ENCODE data around the gene ACSL1. TPM values are rescaled to one million over a fixed set of nuclear protein-coding genes. Genes with fewer than 3 reads are reported as not detected.
"Not testable (repeated sequence)": the region's sequence is repeated elsewhere in the genome, so short reads cannot be mapped to it uniquely, and the experiment has no call there.

The ACSL1 gene
- total RNA-seq, 1 donor from 2014 or later = 316 TPM

- intact Hi-C loops (cut with micrococcal nuclease) = no loop called here
- Histone ChIP-seq H3K9me3 (replicated peaks) (no peaks in the 10 kb centered on the region), H3K36me3 (no peaks in the 10 kb centered on the region), H3K4me1 (no peaks in the 10 kb centered on the region), H3K27me3 (ENCODE audit: low read depth) (no peaks in the 10 kb centered on the region), H3K4me3 (no peak overlapping the region), H3K27ac (replicated peaks) (no peak overlapping the region)
- TF ChIP-seq CTCF (IDR thresholded peaks at IDR 0.05; ENCODE audit: borderline replicate concordance) = no peak
- no peak for DNase-seq
Observed at GRCh38 chr4:184843984-184844554, 18.3 kb upstream of the ACSL1 start.

- intact Hi-C loops (cut with micrococcal nuclease) = not testable (repeated sequence)
Observed at GRCh38 chr4:184839075-184839399, 13.3 kb upstream of the ACSL1 start.

GRCh38 chr4:184838249-184839074 lies 12.7 kb upstream of the ACSL1 start:
- no peaks in the 10 kb centered on the region for H3K36me3 ChIP-seq
- H3K4me1 ChIP-seq = no peaks in the 10 kb centered on the region
- TF ChIP-seq CTCF (IDR thresholded peaks at IDR 0.05; ENCODE audit: borderline replicate concordance) = no peak
- no peak overlapping the region for H3K4me3 ChIP-seq
- H3K9me3 ChIP-seq (replicated peaks) = no peaks in the 10 kb centered on the region
- no peaks in the 10 kb centered on the region for H3K27me3 ChIP-seq (ENCODE audit: low read depth)
- DNase-seq = no peak
- H3K27ac ChIP-seq (replicated peaks) = no peak overlapping the region
- intact Hi-C loops (cut with micrococcal nuclease) = no loop called here

More at GRCh38 chr4:184839075-184839399, 13.3 kb upstream of the ACSL1 start:
- H3K36me3 ChIP-seq; H3K4me1 ChIP-seq; H3K27ac ChIP-seq (replicated peaks); H3K9me3 ChIP-seq (replicated peaks); H3K27me3 ChIP-seq (ENCODE audit: low read depth); H3K4me3 ChIP-seq; DNase-seq: not testable (repeated sequence)

DNA sequence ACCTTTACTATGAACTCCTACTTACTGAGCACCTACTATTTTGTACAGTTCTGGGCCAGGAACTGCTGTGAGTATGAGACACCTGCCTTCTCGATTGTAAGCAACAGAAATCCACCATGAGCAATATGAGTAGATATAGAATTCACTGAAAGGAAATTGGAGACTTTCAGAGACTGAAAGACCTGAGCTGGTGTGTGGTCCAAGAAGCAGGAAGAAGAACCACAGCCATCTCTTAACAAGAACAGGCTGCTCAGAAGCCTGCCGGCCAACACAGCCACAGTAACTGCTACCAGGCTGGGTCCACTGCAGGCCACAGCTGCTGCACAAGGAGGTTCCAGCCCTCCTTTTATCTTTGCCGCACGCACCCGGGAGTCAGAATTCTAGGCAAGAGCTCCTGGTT lies 10.8 kb upstream of the ACSL1 start:
- no peak overlapping the region for H3K27ac ChIP-seq (replicated peaks)
- no peaks in the 10 kb centered on the region for H3K9me3 ChIP-seq (replicated peaks)
- TF ChIP-seq CTCF (IDR thresholded peaks at IDR 0.05; ENCODE audit: borderline replicate concordance) = no peak
- DNase-seq = no peak
- no peaks in the 10 kb centered on the region for H3K27me3 ChIP-seq (ENCODE audit: low read depth)
- no peaks in the 10 kb centered on the region for H3K4me1 ChIP-seq
- no peaks in the 10 kb centered on the region for H3K36me3 ChIP-seq
- intact Hi-C loops (cut with micrococcal nuclease) = no loop called here
- no peak overlapping the region for H3K4me3 ChIP-seq

DNA sequence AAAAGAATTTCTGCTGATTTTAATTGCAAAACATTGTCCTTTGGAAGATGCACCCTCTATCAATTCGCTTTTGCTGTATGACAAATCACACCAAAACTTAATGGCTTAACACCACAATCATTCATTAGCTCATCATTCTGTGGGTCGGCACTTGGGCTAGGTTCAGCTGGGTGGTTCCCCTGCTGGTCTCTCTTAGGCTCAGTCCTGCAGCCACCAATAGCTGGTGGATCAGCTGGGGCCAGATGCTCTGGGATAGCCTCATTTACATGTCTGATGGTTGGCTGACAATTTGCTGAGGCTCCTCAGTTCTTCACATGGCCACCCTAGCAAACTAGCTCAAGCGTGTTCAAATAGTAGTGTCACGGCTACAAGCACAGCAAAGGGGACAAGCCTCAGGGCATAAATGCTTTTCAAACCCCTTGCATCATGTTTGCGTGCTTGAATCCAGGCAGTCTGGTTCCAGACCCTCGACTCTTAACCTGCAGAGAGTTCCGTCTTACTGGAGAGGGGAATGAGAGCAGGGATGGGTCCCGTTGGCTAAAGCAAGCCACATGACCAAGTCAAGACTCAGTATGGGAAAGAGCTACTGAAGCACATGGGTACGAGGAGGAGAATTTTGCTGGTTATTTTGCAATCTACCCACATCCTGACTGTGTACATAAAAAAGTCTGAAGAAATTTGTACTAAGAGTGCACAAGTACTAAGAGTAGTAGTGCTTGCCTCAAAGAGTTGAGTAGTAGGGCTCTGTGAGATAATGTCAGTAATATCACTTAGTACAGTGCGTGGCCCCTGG lies 7.5 kb upstream of the ACSL1 start:
- H3K4me1 ChIP-seq = no peaks in the 10 kb centered on the region
- TF ChIP-seq CTCF (IDR thresholded peaks at IDR 0.05; ENCODE audit: borderline replicate concordance) = no peak
- no peaks in the 10 kb centered on the region for H3K9me3 ChIP-seq (replicated peaks)
- H3K4me3 ChIP-seq = no peak overlapping the region
- DNase-seq = no peak
- intact Hi-C loops (cut with micrococcal nuclease) = no loop called here
- no peaks in the 10 kb centered on the region for H3K36me3 ChIP-seq
- no peak overlapping the region for H3K27ac ChIP-seq (replicated peaks)
- no peaks in the 10 kb centered on the region for H3K27me3 ChIP-seq (ENCODE audit: low read depth)
